Body of pancreas (tissue), 4 donors: ENCODE results near the gene OSBPL6. TPM values are rescaled to one million over a fixed set of nuclear protein-coding genes. Genes with fewer than 3 reads are reported as not detected.
A peak's percentile ranks its signal among the peaks of the same experiment; 100 is the strongest.
"Not testable (repeated sequence)": the region's sequence is repeated elsewhere in the genome, so short reads cannot be mapped to it uniquely, and the experiment has no call there.

Source experiments
- ATAC-seq: fragments of 150-250 bp; one replicate; pipeline ENCODE4 v1.9.1; 2016
- DNase-seq, 4 donors: peaks; one replicate each; pipeline ENCODE4 v3.0.0-alpha.2; 2019
- H3K27ac ChIP-seq, 4 donors: fragments of 200-600 bp; sonication (generic); 1 replicate in 3 of 4; 2 replicates in 1 of 4; pipeline versions ENCODE4 v1.5.1 to v1.6.1; 2016 to 2019; ENCODE audit warnings: mild to moderate bottlenecking in 1 of 4, mixed read lengths in 1 of 4, moderate library complexity in 1 of 4
- H3K27me3 ChIP-seq, 2 donors: fragments of 200-600 bp; sonication (generic); one replicate each; pipeline ENCODE4 v1.6.0; 2016; ENCODE audit warnings: mild to moderate bottlenecking in 1 of 2
- H3K36me3 ChIP-seq, 2 donors: fragments of 200-600 bp; sonication (generic); replicated peaks in 1 of 2; 2 replicates each; pipeline ENCODE4 v1.5.1; 2016; ENCODE audit warnings: low read depth in 2 of 2; ENCODE audit not compliant: insufficient read depth in 1 of 2
- H3K4me1 ChIP-seq: fragments of 200-600 bp; sonication (generic); one replicate; pipeline ENCODE4 v1.6.0; 2016
- H3K4me3 ChIP-seq, 2 donors: fragments of 200-600 bp; sonication (generic); 1 replicate in 1 of 2; 2 replicates in 1 of 2; pipeline ENCODE4 v1.5.1; 2016 to 2019
- H3K9me3 ChIP-seq, 3 donors: fragments of 200-600 bp; sonication (generic); 1 replicate in 2 of 3; 2 replicates in 1 of 3; pipeline ENCODE4 v1.5.1; 2016
- POLR2A ChIP-seq, 3 donors: fragments of 450-650 bp; IDR thresholded peaks; one replicate each; pipeline ENCODE4 v1.6.1; 2016; ENCODE audit warnings: antibody characterized with exemption in 3 of 3, mild to moderate bottlenecking in 2 of 3
- WGBS, 2 donors: methylation state at CpG; one replicate each; pipeline ENCODE4 v1.1.5; 2017; 5-methylcytosine and 5-hydroxymethylcytosine counted together
- intact Hi-C: fragments of 100-400 bp; cut with DNase I; formaldehyde crosslinking; loops from one replicate; pipeline ENCODE4 v1.15.1; 2023
- total RNA-seq, 2 donors: library from RNA; depleted of rRNA; stranded (reverse); fragments of >200 nt; gene quantifications; one replicate each; pipeline ENCODE4 v1.1.0, GENCODE V29; 2016
- TF ChIP-seq, protein P1 (sequence below), 7 experiments: fragments of 450-650 bp in 4 of 7; fragments of 200-600 bp in 3 of 7; sonication (generic) in 3 of 7; IDR thresholded peaks; one replicate each; pipeline ENCODE4 v1.5.1; 2016 to 2019; ENCODE audit warnings: antibody characterized with exemption in 7 of 7

Gene OSBPL6
- total RNA-seq, 2 donors from 2014 or later: 0.26 to 2.0 TPM

GRCh38 chr2:178315488-178315948, 121.2 kb downstream of the OSBPL6 start:
- Histone ChIP-seq H3K4me1 (peaks cover 16% of the 10 kb centered on the region), H3K4me3 (no peak overlapping the region), H3K9me3 (no peaks in the 10 kb centered on the region), H3K27ac (peak overlapping the region in 2 of 4 donors; percentile 1 to 21), H3K36me3 (no peaks in the 10 kb centered on the region), H3K27me3 (no peaks in the 10 kb centered on the region)
- no peak for TF ChIP-seq POLR2A (IDR thresholded peaks at IDR 0.05)
- TF ChIP-seq, protein P1, sequence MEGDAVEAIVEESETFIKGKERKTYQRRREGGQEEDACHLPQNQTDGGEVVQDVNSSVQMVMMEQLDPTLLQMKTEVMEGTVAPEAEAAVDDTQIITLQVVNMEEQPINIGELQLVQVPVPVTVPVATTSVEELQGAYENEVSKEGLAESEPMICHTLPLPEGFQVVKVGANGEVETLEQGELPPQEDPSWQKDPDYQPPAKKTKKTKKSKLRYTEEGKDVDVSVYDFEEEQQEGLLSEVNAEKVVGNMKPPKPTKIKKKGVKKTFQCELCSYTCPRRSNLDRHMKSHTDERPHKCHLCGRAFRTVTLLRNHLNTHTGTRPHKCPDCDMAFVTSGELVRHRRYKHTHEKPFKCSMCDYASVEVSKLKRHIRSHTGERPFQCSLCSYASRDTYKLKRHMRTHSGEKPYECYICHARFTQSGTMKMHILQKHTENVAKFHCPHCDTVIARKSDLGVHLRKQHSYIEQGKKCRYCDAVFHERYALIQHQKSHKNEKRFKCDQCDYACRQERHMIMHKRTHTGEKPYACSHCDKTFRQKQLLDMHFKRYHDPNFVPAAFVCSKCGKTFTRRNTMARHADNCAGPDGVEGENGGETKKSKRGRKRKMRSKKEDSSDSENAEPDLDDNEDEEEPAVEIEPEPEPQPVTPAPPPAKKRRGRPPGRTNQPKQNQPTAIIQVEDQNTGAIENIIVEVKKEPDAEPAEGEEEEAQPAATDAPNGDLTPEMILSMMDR (IDR thresholded peaks at IDR 0.05): no peak
- 13 to 16% methylated on average over 3 of the region's 3 CpGs for WGBS, 2 donors
- ATAC-seq: no peak
- intact Hi-C loops: no loop called here
- DNase-seq: no peak

- intact Hi-C loops: no loop called here
- Histone ChIP-seq H3K4me3 (no peak overlapping the region), H3K27me3 (no peaks in the 10 kb centered on the region), H3K4me1 (peaks cover 19% of the 10 kb centered on the region), H3K9me3 (no peaks in the 10 kb centered on the region), H3K27ac (no peak overlapping the region), H3K36me3 (no peaks in the 10 kb centered on the region)
- DNase-seq (no peak), ATAC-seq (no peak)
- 58 to 86% methylated on average over 3 of the region's 3 CpGs for WGBS, 2 donors
- TF ChIP-seq POLR2A (IDR thresholded peaks at IDR 0.05): no peak
- TF ChIP-seq, protein P1 (IDR thresholded peaks at IDR 0.05): no peak
These were observed 123.5 kb downstream of the OSBPL6 start for GRCh38 chr2:178317811-178318210.

GRCh38 chr2:178320011-178320585, 125.8 kb downstream of the OSBPL6 start:
- no peak for DNase-seq

GRCh38 chr2:178322068-178322467, 127.8 kb downstream of the OSBPL6 start:
- no peaks in the 10 kb centered on the region for H3K36me3 ChIP-seq
- no peak overlapping the region for H3K4me3 ChIP-seq
- no peaks in the 10 kb centered on the region for H3K9me3 ChIP-seq
- no peak for ATAC-seq
- H3K27ac ChIP-seq: no peak overlapping the region
- DNase-seq: no peak
- H3K4me1 ChIP-seq: peaks cover 13% of the 10 kb centered on the region
- no peak for TF ChIP-seq POLR2A (IDR thresholded peaks at IDR 0.05)
- TF ChIP-seq, protein P1 (IDR thresholded peaks at IDR 0.05): no peak
- intact Hi-C loops: no loop called here
- 60 to 62% methylated on average over 3 of the region's 3 CpGs for WGBS, 2 donors
- H3K27me3 ChIP-seq: no peaks in the 10 kb centered on the region

More at GRCh38 chr2:178320011-178320585, 125.8 kb downstream of the OSBPL6 start:
- intact Hi-C loops: no loop called here
- no peak overlapping the region for H3K4me3 ChIP-seq
- TF ChIP-seq, protein P1 (IDR thresholded peaks at IDR 0.05): no peak
- TF ChIP-seq POLR2A (IDR thresholded peaks at IDR 0.05): no peak
- H3K4me1 ChIP-seq: peaks cover 19% of the 10 kb centered on the region
- 29 to 30% methylated on average over 4 of the region's 4 CpGs for WGBS, 2 donors
- no peaks in the 10 kb centered on the region for H3K9me3 ChIP-seq
- H3K36me3 ChIP-seq: no peaks in the 10 kb centered on the region
- H3K27ac ChIP-seq: peak overlapping the region in 2 of 4 donors; percentile 28 to 44
- ATAC-seq: no peak
- H3K27me3 ChIP-seq: no peaks in the 10 kb centered on the region

GRCh38 chr2:178323331-178323730, 129.0 kb downstream of the OSBPL6 start:
- intact Hi-C loops, H3K27ac ChIP-seq, DNase-seq, H3K27me3 ChIP-seq, H3K9me3 ChIP-seq, H3K36me3 ChIP-seq, H3K4me3 ChIP-seq, ATAC-seq: not testable (repeated sequence)
- 81% methylated on average over 6 of the region's 6 CpGs for WGBS, 2 donors
- peaks cover 13% of the 10 kb centered on the region for H3K4me1 ChIP-seq
